Lower leg skin (tissue), 3 donors: ENCODE measurements around the gene PRM1.

Experiments
- CTCF ChIP-seq, 3 donors: fragments of 450-650 bp; IDR thresholded peaks; one replicate each; pipeline ENCODE4 v1.5.1; 2016; ENCODE audit warnings: antibody characterized with exemption in 3 of 3, mild to moderate bottlenecking in 3 of 3, moderate library complexity in 2 of 3
- POLR2A ChIP-seq, 2 donors: fragments of 450-650 bp; IDR thresholded peaks; one replicate each; pipeline ENCODE4 v1.6.1; 2016 to 2017; ENCODE audit warnings: antibody characterized with exemption in 2 of 2, mild to moderate bottlenecking in 1 of 2, moderate library complexity in 1 of 2

DNA sequence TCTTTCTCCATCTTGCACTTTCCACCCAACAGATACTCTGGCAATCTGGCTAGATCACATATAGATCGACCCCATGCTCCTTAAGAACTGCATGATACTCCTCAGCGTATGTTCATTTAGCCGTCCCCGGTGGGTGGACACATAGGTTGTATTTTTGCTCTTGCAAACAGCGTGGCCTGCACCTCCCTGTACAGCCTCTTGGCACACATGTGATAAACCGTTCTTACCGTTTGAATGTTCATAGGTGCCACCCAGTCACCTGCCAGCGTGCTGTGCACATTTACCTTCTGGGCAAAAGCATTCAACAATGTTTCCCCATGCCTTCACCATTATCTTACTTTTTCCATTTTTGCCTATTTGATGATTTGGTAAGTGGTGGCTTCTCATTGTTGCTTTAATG lies 18.2 kb downstream of the PRM1 start:
- TF ChIP-seq CTCF (IDR thresholded peaks at IDR 0.05), result no peak
- no peak for TF ChIP-seq POLR2A (IDR thresholded peaks at IDR 0.05)
